GM12874 (cell line): Measurements from ENCODE around the gene SRSF1.

Experiments
- CTCF ChIP-seq: IDR thresholded peaks from 2 replicates; pipeline ENCODE4 v1.5.1; 2011; ENCODE audit warnings: low read depth, mild to moderate bottlenecking, control low read depth, low read length, moderate library complexity; ENCODE audit not compliant: insufficient read depth

The SRSF1 gene, protein sequence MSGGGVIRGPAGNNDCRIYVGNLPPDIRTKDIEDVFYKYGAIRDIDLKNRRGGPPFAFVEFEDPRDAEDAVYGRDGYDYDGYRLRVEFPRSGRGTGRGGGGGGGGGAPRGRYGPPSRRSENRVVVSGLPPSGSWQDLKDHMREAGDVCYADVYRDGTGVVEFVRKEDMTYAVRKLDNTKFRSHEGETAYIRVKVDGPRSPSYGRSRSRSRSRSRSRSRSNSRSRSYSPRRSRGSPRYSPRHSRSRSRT

DNA sequence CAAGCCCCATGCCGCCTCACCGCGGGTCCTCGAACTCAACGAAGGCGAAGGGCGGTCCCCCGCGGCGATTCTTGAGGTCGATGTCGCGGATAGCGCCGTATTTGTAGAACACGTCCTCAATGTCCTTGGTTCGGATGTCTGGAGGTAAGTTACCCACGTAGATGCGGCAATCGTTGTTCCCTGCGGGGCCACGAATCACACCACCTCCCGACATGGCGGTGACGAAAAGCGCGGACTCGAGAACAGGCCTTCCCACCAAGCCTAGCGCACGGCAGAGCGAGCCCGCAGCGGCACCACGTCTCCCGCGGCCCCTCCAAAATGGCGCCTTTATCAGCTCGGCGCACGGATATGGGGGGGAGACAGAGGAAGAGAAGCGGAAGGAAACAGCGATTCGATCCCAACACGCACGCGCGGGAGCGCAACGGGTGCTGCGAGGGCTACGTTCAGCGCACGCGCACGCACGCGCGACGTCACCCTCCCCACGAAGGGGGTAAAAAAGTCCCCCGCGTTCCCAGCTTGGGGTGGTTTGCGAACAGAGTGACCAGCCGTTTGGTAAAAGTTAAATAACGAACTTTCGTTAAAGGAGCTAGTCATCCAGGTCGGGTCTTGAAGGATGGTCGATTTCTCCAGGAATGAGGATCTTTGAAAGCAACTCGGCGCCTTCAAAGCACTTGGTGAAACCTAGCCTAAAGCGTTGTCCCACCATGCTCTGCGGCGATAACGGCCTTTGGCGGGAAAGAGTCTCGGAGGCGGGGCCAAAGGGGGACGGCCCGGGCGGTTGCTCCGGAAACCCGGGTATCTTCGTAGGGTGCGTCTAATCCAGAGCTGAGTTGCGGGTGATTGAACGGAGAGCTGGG, at the start of gene SRSF1:
TSS of gene SRSF1 (minus strand) at position 323 of the 857 bp plus-strand sequence. CDS start at position 214, 109 bp downstream.
- TF ChIP-seq CTCF = no peak

DNA sequence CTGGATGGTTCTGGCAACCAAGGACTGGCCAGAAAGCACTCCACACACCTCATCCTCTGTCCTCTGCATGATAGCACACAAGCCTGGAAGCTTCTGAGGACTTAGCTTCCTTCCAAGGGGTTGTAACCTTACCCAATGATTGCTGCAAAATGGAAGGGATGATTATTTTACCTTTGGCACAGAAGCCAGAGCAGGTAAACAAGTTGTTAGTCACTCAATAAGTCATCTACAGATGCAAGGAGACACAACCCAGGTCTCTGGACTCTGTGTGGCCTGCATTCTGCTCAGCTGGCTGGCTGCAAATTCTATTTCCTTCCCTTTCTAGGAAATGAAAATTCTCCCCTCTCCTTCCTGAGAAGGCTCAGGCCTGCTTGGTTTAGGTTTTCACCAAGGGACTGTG, 49.4 kb upstream of the SRSF1 start:
- TF ChIP-seq CTCF = no peak

DNA sequence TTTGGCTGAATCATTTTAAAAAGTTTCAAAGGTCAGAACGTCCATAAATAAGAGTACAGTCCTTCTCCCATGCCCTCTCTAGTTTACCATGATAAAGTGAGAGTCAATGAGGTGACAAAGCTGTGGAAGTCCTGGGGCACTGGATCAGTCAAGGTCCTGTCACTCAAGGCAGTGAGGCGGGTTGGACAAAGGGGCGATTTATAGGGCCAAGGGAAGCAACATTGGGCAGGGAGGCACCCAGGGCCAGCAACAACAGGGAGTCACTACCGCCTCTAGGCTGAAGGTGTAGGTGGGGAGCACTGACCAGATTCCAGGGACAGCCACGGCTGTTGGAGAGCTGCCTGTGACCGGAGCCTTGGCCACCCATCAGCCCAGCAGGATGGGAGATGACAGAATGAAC, 47.6 kb upstream of the SRSF1 start:
- no peak for TF ChIP-seq CTCF

DNA sequence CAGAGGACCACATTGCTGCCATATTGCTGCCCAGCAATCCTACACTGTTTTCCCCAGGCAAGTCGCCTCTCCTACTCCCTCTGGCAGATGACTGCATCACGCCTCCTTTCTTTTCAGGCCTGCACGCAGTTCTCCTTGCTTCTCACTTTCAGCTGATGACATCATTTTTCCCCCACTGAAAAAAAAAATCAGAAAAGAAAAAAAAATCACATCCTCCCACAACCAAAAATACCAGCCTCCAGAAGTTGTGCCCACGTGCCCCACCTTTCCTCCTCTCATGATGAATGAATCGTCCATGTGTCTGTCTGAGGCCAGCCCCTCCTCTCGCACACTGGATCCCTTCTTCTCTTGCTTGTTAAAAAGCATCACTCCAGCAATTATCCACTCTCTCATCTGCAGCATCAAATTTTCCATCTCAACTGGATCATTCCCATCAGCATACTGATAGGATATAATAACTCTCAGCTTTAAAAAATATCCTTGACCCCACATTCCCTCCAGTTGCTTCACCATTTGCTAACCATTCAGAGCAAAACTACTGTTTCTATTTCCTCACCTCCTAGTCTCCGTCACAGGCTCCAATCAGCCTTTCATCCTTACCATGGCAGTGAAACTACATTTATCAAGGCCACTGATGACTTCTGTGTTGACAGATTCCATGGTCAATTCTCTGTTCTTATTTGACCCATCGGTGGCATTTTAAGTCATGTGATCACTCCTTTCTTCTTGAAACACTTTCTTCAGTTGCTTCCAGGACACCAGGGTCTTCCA, 46.1 kb upstream of the SRSF1 start:
- no peak for TF ChIP-seq CTCF

DNA sequence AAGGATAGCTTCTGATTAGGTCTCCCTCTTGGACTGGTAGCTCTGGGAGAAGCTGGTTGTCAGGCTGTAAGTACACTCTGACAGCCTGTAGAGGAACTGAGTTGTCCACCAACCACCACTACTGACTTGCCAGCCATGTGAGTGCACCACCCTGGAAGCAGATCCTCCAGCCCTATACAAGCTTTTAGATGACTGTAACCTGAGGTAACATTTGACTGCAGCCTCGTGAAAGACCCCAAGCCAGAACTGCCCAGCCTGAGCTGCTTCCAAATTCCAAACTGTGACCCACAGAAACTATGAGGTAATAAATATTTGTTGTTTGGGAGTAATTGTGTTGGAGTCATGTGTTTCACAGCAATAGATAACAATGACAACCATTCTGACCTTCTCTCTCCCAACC, 45.4 kb upstream of the SRSF1 start:
- TF ChIP-seq CTCF = no peak

DNA sequence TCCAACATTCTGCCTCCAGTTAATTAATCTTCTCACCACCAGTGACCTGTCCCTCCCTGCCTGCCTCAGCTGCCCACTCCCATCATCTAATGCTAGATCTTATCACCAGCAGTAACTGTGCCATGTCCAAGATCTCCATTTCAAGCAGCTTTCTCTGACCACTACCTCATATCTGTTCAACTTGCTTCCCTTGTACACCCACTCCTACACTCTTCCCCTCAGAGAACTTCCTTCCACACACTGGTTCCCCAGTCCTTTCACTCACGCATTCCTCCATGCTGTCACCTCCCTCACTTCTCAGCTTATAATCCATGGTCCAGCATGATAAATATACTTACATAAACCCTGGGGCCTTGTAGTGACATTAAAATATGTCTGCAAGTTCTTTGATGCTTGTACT, 44.4 kb upstream of the SRSF1 start:
- no peak for TF ChIP-seq CTCF

DNA sequence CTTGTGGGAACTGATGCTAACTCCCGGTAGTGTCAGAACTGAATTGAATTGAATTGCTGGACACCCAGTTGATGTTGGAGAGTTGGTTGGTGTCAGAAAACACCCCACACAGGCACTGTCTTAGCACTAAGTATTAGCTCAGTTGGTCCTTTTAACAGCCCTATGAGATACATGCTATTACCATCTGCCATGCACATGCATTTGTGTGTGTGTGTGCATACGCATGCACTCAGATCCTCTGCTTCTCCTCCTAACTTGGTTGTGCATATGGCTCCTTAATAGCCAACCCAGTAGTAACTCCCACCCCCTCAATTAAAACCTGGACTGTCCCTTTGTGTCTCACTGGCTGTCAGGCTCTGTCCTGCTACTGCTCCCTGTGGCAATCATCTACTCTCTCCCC, 43.9 kb upstream of the SRSF1 start:
- TF ChIP-seq CTCF = no peak
